Activated T-cell treated with anti-CD3 and anti-CD28 coated beads, Interleukin-2, amount 50 U/mL, for 4 hours (primary cell): ENCODE data around the gene AOAH. TPM values are rescaled to one million over a fixed set of nuclear protein-coding genes. Genes with fewer than 3 reads are reported as not detected.
"Not testable (repeated sequence)": the region's sequence is repeated elsewhere in the genome, so short reads cannot be mapped to it uniquely, and the experiment has no call there.

Source experiments
- ATAC-seq, 2 donors: fragments of 200-7000 bp; cut with Tn5 transposase; one replicate each; pipeline ENCODE4 v1.10.0; 2021
- DNase-seq: peaks from one replicate; pipeline ENCODE4 v3.0.0-alpha.2; 2020
- H3K27me3 Mint-ChIP-seq: one replicate; pipeline ENCODE4 v1.8.0; 2021; ENCODE audit warnings: low read depth, mixed read lengths
- H3K36me3 Mint-ChIP-seq: one replicate; pipeline ENCODE4 v1.8.0; 2022; ENCODE audit warnings: mixed read lengths; ENCODE audit not compliant: insufficient read depth
- H3K4me1 Mint-ChIP-seq: one replicate; pipeline ENCODE4 v1.8.0; 2021; ENCODE audit warnings: low read depth, mixed read lengths
- H3K4me3 Mint-ChIP-seq: one replicate; pipeline ENCODE4 v1.8.0; 2021; ENCODE audit warnings: mild to moderate bottlenecking, moderate library complexity, mixed read lengths
- H3K9me3 Mint-ChIP-seq: one replicate; pipeline ENCODE4 v1.8.0; 2021; ENCODE audit warnings: mixed read lengths
- total RNA-seq, 3 donors: library from RNA; stranded (reverse); gene quantifications; one replicate each; pipeline ENCODE4 v1.2.1, GENCODE V29; 2021

The AOAH gene
- total RNA-seq, 3 donors from 2014 or later, result 5.5 to 14.3 (median 9.6) TPM

GRCh38 chr7:36521133-36521532 lies 203.2 kb downstream of the AOAH start:
- no peaks in the 10 kb centered on the region for H3K36me3 Mint-ChIP-seq
- H3K4me3 Mint-ChIP-seq, result no peak overlapping the region
- H3K4me1 Mint-ChIP-seq, result peaks cover 4% of the 10 kb centered on the region
- H3K27me3 Mint-ChIP-seq, result peaks cover 5% of the 10 kb centered on the region
- no peaks in the 10 kb centered on the region for H3K9me3 Mint-ChIP-seq
- DNase-seq (no peak), ATAC-seq (no peak)

- Mint-ChIP-seq H3K27me3 (no peaks in the 10 kb centered on the region), H3K36me3 (no peaks in the 10 kb centered on the region), H3K4me1 (peaks cover 6% of the 10 kb centered on the region), H3K9me3 (no peaks in the 10 kb centered on the region), H3K4me3 (no peak overlapping the region)
- ATAC-seq (no peak), DNase-seq (no peak)
These were observed 208.4 kb downstream of the AOAH start for GRCh38 chr7:36515847-36516246.

GRCh38 chr7:36514289-36515243 lies 209.7 kb downstream of the AOAH start:
- Mint-ChIP-seq H3K4me1 (peaks cover 6% of the 10 kb centered on the region), H3K27me3 (no peaks in the 10 kb centered on the region), H3K36me3 (no peaks in the 10 kb centered on the region), H3K9me3 (no peaks in the 10 kb centered on the region), H3K4me3 (no peak overlapping the region)
- DNase-seq (no peak), ATAC-seq (no peak)

GRCh38 chr7:36513393-36513792 lies 210.9 kb downstream of the AOAH start:
- no peaks in the 10 kb centered on the region for H3K9me3 Mint-ChIP-seq
- peaks cover 6% of the 10 kb centered on the region for H3K4me1 Mint-ChIP-seq
- no peak overlapping the region for H3K4me3 Mint-ChIP-seq
- no peaks in the 10 kb centered on the region for H3K27me3 Mint-ChIP-seq
- H3K36me3 Mint-ChIP-seq, result no peaks in the 10 kb centered on the region
- ATAC-seq (no peak), DNase-seq (no peak)

GRCh38 chr7:36512616-36513015 lies 211.7 kb downstream of the AOAH start:
- no peak for DNase-seq
- Mint-ChIP-seq H3K4me3 (no peak overlapping the region), H3K36me3 (no peaks in the 10 kb centered on the region), H3K4me1 (peaks cover 6% of the 10 kb centered on the region), H3K27me3 (no peaks in the 10 kb centered on the region), H3K9me3 (no peaks in the 10 kb centered on the region)
- no peak for ATAC-seq

GRCh38 chr7:36509962-36510361 lies 214.3 kb downstream of the AOAH start:
- no peaks in the 10 kb centered on the region for H3K27me3 Mint-ChIP-seq
- no peak overlapping the region for H3K4me3 Mint-ChIP-seq
- no peaks in the 10 kb centered on the region for H3K9me3 Mint-ChIP-seq
- ATAC-seq, result no peak
- no peaks in the 10 kb centered on the region for H3K4me1 Mint-ChIP-seq
- no peak for DNase-seq
- H3K36me3 Mint-ChIP-seq, result no peaks in the 10 kb centered on the region

- Mint-ChIP-seq H3K4me1 (no peaks in the 10 kb centered on the region), H3K4me3 (no peak overlapping the region), H3K27me3 (no peaks in the 10 kb centered on the region), H3K9me3 (no peaks in the 10 kb centered on the region), H3K36me3 (no peaks in the 10 kb centered on the region)
- no peak for DNase-seq
- ATAC-seq, result no peak
These were observed 216.5 kb downstream of the AOAH start for GRCh38 chr7:36507475-36508440.

GRCh38 chr7:36506820-36507219 lies 217.5 kb downstream of the AOAH start:
- H3K27me3 Mint-ChIP-seq, result no peaks in the 10 kb centered on the region
- no peak overlapping the region for H3K4me3 Mint-ChIP-seq
- DNase-seq (no peak), ATAC-seq (no peak)
- no peaks in the 10 kb centered on the region for H3K36me3 Mint-ChIP-seq
- no peaks in the 10 kb centered on the region for H3K4me1 Mint-ChIP-seq
- H3K9me3 Mint-ChIP-seq, result no peaks in the 10 kb centered on the region

GRCh38 chr7:36506130-36506798 lies 218.0 kb downstream of the AOAH start:
- H3K4me1 Mint-ChIP-seq, result no peaks in the 10 kb centered on the region
- H3K36me3 Mint-ChIP-seq, result no peaks in the 10 kb centered on the region
- DNase-seq, result no peak
- no peaks in the 10 kb centered on the region for H3K27me3 Mint-ChIP-seq
- H3K4me3 Mint-ChIP-seq, result no peak overlapping the region
- no peak for ATAC-seq
- H3K9me3 Mint-ChIP-seq, result no peaks in the 10 kb centered on the region

GRCh38 chr7:36504617-36505016 lies 219.7 kb downstream of the AOAH start:
- not testable (repeated sequence) for H3K36me3 Mint-ChIP-seq, H3K4me1 Mint-ChIP-seq, H3K4me3 Mint-ChIP-seq, ATAC-seq, H3K9me3 Mint-ChIP-seq, DNase-seq, H3K27me3 Mint-ChIP-seq

- not testable (repeated sequence) for H3K27me3 Mint-ChIP-seq, H3K4me3 Mint-ChIP-seq, H3K9me3 Mint-ChIP-seq, ATAC-seq, H3K4me1 Mint-ChIP-seq, DNase-seq, H3K36me3 Mint-ChIP-seq
These were observed 220.1 kb downstream of the AOAH start for GRCh38 chr7:36504216-36504615.

- H3K4me1 Mint-ChIP-seq, result no peaks in the 10 kb centered on the region
- ATAC-seq (no peak), DNase-seq (no peak)
- no peaks in the 10 kb centered on the region for H3K36me3 Mint-ChIP-seq
- no peaks in the 10 kb centered on the region for H3K9me3 Mint-ChIP-seq
- H3K27me3 Mint-ChIP-seq, result peaks cover 3% of the 10 kb centered on the region
- no peak overlapping the region for H3K4me3 Mint-ChIP-seq
These were observed 226.5 kb downstream of the AOAH start for GRCh38 chr7:36497775-36498174.

GRCh38 chr7:36497176-36497575 lies 227.1 kb downstream of the AOAH start:
- not testable (repeated sequence) for ATAC-seq, DNase-seq, H3K27me3 Mint-ChIP-seq, H3K4me1 Mint-ChIP-seq, H3K9me3 Mint-ChIP-seq, H3K4me3 Mint-ChIP-seq, H3K36me3 Mint-ChIP-seq

GRCh38 chr7:36496576-36496975 lies 227.7 kb downstream of the AOAH start:
- no peak for DNase-seq
- H3K4me1 Mint-ChIP-seq, result no peaks in the 10 kb centered on the region
- no peak for ATAC-seq
- peaks cover 3% of the 10 kb centered on the region for H3K27me3 Mint-ChIP-seq
- H3K9me3 Mint-ChIP-seq, result no peaks in the 10 kb centered on the region
- no peaks in the 10 kb centered on the region for H3K36me3 Mint-ChIP-seq
- H3K4me3 Mint-ChIP-seq, result no peak overlapping the region
